HG02798 (cell line): ENCODE measurements around the gene NARS2.

ENCODE experiments used
- ATAC-seq: cut with Tn5 transposase; IDR thresholded peaks from one replicate; pipeline ENCODE4 v1.9.1; 2021; ENCODE audit warnings: mild to moderate bottlenecking; ENCODE audit not compliant: unreplicated experiment, poor library complexity

Gene NARS2

GRCh38 chr11:78392854-78393253 lies 181.8 kb downstream of the NARS2 start:
- no peak for ATAC-seq

GRCh38 chr11:78391424-78391823 lies 183.2 kb downstream of the NARS2 start:
- ATAC-seq = no peak

GRCh38 chr11:78390809-78391208 lies 183.9 kb downstream of the NARS2 start:
- ATAC-seq = no peak

DNA sequence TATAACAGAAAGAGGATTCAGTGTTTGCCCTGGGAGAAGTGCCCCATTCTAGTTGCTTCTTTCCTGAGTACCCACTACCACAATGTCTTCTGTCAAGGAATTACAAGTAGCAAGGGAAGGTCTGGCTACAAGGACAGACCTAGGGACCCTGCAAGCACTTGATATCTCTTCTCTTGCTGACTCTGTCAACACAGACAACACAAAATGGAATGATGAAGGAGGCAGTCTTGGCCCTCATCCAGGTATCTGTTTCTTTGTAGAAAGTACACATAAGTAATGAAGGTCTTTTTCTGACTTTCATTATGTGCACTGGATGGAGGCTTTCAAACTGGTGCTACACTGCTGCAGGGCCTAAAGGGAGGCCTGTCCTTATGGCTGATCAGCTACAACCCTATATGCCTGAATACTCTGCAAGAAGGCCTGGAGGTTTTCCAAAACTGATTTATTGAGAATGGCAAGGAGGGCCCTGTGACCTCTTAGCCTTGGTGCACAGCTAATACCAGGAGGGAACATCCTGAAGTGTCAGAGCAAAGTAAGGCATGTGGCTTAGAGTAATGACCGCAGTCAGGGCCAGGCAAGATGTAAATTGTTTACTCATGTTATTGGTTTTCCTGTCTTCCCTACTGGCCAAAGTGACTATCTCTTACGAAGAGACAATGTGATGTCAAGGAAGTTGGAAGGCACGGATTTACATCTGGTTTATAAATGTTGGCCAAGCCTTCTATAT lies 188.3 kb downstream of the NARS2 start:
- no peak for ATAC-seq
